ENCODE results near the gene SLC30A1. TPM values are rescaled to one million over a fixed set of nuclear protein-coding genes. Genes with fewer than 3 reads are reported as not detected.
A peak's percentile ranks its signal among the peaks of the same experiment; 100 is the strongest.

SLC30A1 gene
- total and polyA plus RNA-seq, 8 donors: 0.58 to 30.1 (median 5.5) TPM

DNA sequence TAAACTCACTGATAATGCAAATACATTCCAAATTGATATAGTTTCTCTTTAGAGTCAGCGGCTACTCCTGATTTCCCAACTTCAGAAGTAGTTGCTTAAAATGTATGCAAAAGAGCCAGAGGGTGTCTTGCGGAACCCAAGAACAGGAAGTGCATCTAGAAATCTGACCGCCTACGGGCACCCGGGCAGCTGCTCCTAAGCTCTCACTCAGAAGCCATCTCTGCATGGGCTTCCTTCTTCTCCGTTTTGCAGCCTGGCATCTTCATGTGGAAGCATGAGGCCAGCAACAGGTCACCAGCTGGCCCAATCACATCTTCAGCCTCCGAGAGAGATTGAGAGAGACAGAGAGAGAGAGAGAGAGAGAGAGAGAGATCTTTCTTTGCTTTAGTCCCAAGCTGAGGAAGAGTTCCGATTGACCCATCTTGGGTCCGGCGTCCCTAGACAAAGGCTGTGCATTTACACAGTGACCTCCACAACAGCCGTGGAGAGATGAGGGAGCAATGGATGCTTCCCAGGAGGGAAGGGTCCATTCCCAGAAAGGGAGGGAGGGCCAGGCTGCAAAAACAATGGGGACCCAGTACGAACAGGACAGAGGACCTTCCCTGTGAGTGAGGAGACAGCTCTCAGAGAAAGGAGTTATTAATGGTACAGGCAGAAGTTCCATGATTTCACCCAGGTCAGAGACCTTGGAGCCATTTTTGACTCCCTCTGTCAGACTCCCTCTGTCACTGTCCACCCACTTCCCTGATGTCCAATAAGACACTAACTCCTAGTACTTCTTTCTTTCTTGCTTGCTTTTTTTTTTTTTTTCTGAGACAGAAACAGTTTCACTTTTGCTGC, 28.2 kb upstream of the SLC30A1 start:
- Histone ChIP-seq H3K4me1 (peaks cover 0 to 15% (median 3%) of the 10 kb centered on the region in 4 donors), H3K4me3 (peak overlapping the region in 1 of 4 donors; percentile 22), H3K9me3 (no peaks in the 10 kb centered on the region), H3K36me3 (no peaks in the 10 kb centered on the region), H3K27ac (peak overlapping the region in 3 of 5 donors; percentile 6 to 75 (median 70)), H3K27me3 (no peaks in the 10 kb centered on the region)
- WGBS, 5 donors: 74 to 84% (median 76%) methylated on average over 12 of the region's 12 CpGs
- no peak for DNase-seq
- TF ChIP-seq EP300 (IDR thresholded peaks at IDR 0.05) (no peak), POLR2A (IDR thresholded peaks at IDR 0.05) (no peak), POLR2AphosphoS5 (IDR thresholded peaks at IDR 0.05) (no peak)
- intact Hi-C loops (cut with DNase I; ENCODE audit: low total_unique reads): no loop called here

- intact Hi-C loops (cut with DNase I; ENCODE audit: low total_unique reads): no loop called here
- no peaks in the 10 kb centered on the region for H3K9me3 ChIP-seq
- peak overlapping the region in 3 of 5 donors; percentile 17 to 75 (median 70) for H3K27ac ChIP-seq
- H3K4me1 ChIP-seq: peaks cover 0 to 8% (median 3%) of the 10 kb centered on the region in 4 donors
- no peak for TF ChIP-seq POLR2AphosphoS5 (IDR thresholded peaks at IDR 0.05)
- no peak for TF ChIP-seq EP300 (IDR thresholded peaks at IDR 0.05)
- no peak for TF ChIP-seq POLR2A (IDR thresholded peaks at IDR 0.05)
- no peak for TF ChIP-seq CTCF (IDR thresholded peaks at IDR 0.05)
- DNase-seq: no peak
- no peaks in the 10 kb centered on the region for H3K27me3 ChIP-seq
- WGBS, 5 donors: 80 to 92% (median 85%) methylated on average over 8 of the region's 8 CpGs
- peak overlapping the region in 1 of 4 donors; percentile 22 for H3K4me3 ChIP-seq
- no peaks in the 10 kb centered on the region for H3K36me3 ChIP-seq
Measured at GRCh38 chr1:211606332-211606913, 27.5 kb upstream of the SLC30A1 start.

DNA sequence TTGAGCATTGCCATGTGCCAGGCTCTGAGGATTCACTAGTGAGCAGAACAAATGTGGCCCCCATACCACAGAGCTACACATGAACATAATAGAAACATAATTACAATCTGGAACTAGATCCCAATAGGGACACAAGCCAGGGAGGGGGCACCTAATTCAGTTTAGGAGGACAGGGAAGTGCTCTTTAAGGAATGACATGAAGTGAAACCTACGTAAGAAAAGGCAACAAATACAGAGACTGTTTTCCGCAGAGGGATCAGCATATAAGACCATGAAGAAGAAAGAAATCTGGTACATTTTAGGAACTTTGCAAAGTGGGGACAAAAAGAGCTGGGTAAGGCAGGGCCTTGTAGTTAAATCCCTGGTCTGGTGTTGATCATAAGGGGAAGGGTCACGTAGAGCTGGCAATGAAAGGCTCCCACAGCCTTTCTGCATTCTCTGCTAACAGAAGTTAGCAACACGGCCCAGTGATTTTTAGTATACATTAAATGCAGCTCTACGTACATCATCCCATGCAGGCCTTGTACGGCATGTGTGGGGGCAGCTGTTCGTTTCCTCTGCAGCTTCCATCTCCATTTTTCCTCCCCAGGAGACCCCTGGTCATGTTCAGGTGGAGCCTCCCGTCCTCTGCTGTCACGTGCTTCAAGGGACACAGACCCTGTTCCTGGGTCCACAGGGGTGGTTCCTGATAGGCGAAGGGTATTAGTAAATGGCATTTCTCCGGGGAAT, 26.8 kb upstream of the SLC30A1 start:
- peak in 1 of 7 experiments; percentile 2 for TF ChIP-seq CTCF (IDR thresholded peaks at IDR 0.05)
- no peak for TF ChIP-seq POLR2AphosphoS5 (IDR thresholded peaks at IDR 0.05)
- no peaks in the 10 kb centered on the region for H3K36me3 ChIP-seq
- peaks cover 0 to 1% (median 0%) of the 10 kb centered on the region in 4 donors for H3K4me1 ChIP-seq
- H3K27me3 ChIP-seq: no peaks in the 10 kb centered on the region
- WGBS, 5 donors: 87 to 95% (median 94%) methylated on average over 11 of the region's 11 CpGs
- no peak overlapping the region for H3K4me3 ChIP-seq
- H3K27ac ChIP-seq: peak overlapping the region in 3 of 5 donors; percentile 17 to 75 (median 70)
- intact Hi-C loops (cut with DNase I; ENCODE audit: low total_unique reads): no loop called here
- DNase-seq: no peak
- no peaks in the 10 kb centered on the region for H3K9me3 ChIP-seq

DNA sequence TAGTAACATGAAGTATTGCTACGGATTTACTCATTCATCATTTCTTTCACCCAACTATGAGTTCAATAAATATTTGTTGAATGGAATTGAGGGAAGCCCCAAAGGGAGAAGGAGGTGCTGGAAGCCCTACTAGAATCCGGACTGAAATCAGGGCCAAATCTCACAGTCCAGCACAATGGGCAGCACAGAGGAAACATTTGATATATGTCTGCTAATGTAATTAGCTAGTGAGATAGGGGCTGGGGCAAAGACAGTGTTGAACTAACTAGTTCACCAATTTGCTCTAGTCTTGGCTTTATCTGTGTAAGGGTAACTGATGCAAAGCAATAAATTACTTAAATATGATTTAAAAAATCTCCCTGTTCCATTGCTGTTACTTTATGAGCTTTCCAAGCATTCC, 26.1 kb upstream of the SLC30A1 start:
- Histone ChIP-seq H3K27me3 (no peaks in the 10 kb centered on the region), H3K4me1 (no peaks in the 10 kb centered on the region), H3K27ac (no peak overlapping the region), H3K9me3 (no peaks in the 10 kb centered on the region), H3K36me3 (no peaks in the 10 kb centered on the region), H3K4me3 (no peak overlapping the region)
- no peak for TF ChIP-seq POLR2A (IDR thresholded peaks at IDR 0.05)
- TF ChIP-seq EP300 (IDR thresholded peaks at IDR 0.05): no peak
- TF ChIP-seq CTCF (IDR thresholded peaks at IDR 0.05): no peak
- TF ChIP-seq POLR2AphosphoS5 (IDR thresholded peaks at IDR 0.05): no peak
- no peak for DNase-seq
- intact Hi-C loops (cut with DNase I; ENCODE audit: low total_unique reads): no loop called here
- WGBS, 5 donors: 57 to 74% (median 70%) methylated on average over 2 of the region's 2 CpGs
